Measurements from ENCODE around the gene GMCL1. TPM values are rescaled to one million over a fixed set of nuclear protein-coding genes. Genes with fewer than 3 reads are reported as not detected.

GMCL1 gene
- total RNA-seq, 1 experiment from 2014 or later, result 13.8 TPM

DNA sequence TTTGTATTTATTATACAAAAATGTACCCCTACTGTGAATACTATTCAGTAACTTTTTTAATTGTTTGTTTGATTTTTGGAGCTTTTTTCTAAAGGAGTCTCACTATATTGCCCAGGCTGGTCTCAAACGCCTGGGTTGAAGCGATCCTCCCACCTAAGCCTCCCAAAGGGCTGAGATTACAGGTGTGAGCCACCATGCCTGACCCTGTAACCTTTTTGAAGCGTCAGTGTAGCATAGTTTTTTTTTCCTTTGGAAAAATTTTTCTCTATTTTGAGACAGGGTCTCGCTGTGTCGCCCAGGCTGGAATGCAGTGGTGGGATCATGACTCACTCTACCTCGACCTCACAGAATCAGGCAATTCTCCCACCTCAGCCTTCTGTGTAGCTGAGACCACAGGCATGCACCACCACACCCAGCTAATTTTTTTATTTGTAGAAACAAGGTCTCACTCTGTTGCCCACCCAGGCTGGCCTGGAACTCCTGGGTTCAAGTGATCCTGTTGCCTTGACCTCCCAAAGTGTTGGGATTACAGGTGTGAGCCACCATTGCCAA, 2.0 kb downstream of the GMCL1 start:
- no peaks in the 10 kb centered on the region for H3K27me3 ChIP-seq (replicated peaks; ENCODE audit: control insufficient read depth, insufficient read depth, low read length)
- Mint-ChIP-seq H3K36me3 (ENCODE audit: insufficient read depth, unreplicated experiment) (peaks cover 13% of the 10 kb centered on the region), H3K4me3 (ENCODE audit: unreplicated experiment) (no peak overlapping the region), H3K4me1 (ENCODE audit: low read depth, unreplicated experiment) (peaks cover 7% of the 10 kb centered on the region), H3K27me3 (ENCODE audit: insufficient read depth, unreplicated experiment) (no peaks in the 10 kb centered on the region), H3K9me3 (ENCODE audit: unreplicated experiment) (no peaks in the 10 kb centered on the region), H3K27ac (ENCODE audit: unreplicated experiment) (no peak overlapping the region)
- TF ChIP-seq, protein P1, sequence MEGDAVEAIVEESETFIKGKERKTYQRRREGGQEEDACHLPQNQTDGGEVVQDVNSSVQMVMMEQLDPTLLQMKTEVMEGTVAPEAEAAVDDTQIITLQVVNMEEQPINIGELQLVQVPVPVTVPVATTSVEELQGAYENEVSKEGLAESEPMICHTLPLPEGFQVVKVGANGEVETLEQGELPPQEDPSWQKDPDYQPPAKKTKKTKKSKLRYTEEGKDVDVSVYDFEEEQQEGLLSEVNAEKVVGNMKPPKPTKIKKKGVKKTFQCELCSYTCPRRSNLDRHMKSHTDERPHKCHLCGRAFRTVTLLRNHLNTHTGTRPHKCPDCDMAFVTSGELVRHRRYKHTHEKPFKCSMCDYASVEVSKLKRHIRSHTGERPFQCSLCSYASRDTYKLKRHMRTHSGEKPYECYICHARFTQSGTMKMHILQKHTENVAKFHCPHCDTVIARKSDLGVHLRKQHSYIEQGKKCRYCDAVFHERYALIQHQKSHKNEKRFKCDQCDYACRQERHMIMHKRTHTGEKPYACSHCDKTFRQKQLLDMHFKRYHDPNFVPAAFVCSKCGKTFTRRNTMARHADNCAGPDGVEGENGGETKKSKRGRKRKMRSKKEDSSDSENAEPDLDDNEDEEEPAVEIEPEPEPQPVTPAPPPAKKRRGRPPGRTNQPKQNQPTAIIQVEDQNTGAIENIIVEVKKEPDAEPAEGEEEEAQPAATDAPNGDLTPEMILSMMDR (IDR thresholded peaks at IDR 0.05; ENCODE audit: insufficient read depth in 1 of 2, low read depth in 1 of 2, low read length in 1 of 2, severe bottlenecking in 1 of 2, unreplicated experiment in 1 of 2), result no peak
- H3K9me3 ChIP-seq, result no peaks in the 10 kb centered on the region
- DNase-seq, result no peak
- intact Hi-C loops (cut with micrococcal nuclease; ENCODE audit: unreplicated experiment), result no loop called here
- H3K4me1 ChIP-seq, result peaks cover 5% of the 10 kb centered on the region; the same call in 1 of the 2 replicates
- ChIA-PET CTCF (no interaction called here), POLR2A (interaction anchor here (0.7 kb wide), 1 partner anchor 98 kb away, joined by 3 read pairs; no protein-coding TSS in a partner anchor)
- H3K4me3 ChIP-seq (ENCODE audit: low read depth, low read length), result no peak overlapping the region
- no peaks in the 10 kb centered on the region for H3K36me3 ChIP-seq (ENCODE audit: control insufficient read depth, insufficient read depth, low read length)
- no TSS peak for BruUV-seq (replicated peaks)

DNA sequence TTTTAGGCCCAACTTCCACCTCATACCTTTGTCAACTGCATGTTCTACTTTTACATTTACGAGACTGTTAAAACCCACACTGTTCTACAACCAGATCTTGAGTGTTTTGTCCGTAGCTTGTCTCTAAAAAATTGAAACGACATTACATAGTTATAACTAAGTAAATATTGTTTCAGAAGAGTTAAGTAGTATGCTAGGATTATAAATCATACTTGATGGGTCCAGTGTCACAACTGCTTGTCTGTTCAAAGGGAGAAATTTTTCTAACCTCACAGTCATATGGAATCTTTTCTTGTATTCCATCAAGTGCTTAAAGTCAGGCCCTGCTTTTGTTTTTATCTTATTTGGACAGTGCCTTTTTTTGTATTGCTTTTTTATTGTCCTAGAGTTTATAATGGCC, 4.3 kb downstream of the GMCL1 start:
- Histone ChIP-seq H3K9me3 (no peaks in the 10 kb centered on the region), H3K36me3 (ENCODE audit: control insufficient read depth, insufficient read depth, low read length) (no peaks in the 10 kb centered on the region), H3K4me3 (ENCODE audit: low read depth, low read length) (no peak overlapping the region), H3K4me1 (no peaks in the 10 kb centered on the region; the same call in 1 of the 2 replicates), H3K27me3 (replicated peaks; ENCODE audit: control insufficient read depth, insufficient read depth, low read length) (no peaks in the 10 kb centered on the region)
- Mint-ChIP-seq H3K4me3 (ENCODE audit: unreplicated experiment) (no peak overlapping the region), H3K9me3 (ENCODE audit: unreplicated experiment) (no peaks in the 10 kb centered on the region), H3K27me3 (ENCODE audit: insufficient read depth, unreplicated experiment) (no peaks in the 10 kb centered on the region), H3K4me1 (ENCODE audit: low read depth, unreplicated experiment) (peaks cover 7% of the 10 kb centered on the region), H3K36me3 (ENCODE audit: insufficient read depth, unreplicated experiment) (peaks cover 13% of the 10 kb centered on the region), H3K27ac (ENCODE audit: unreplicated experiment) (no peak overlapping the region)
- intact Hi-C loops (cut with micrococcal nuclease; ENCODE audit: unreplicated experiment), result no loop called here
- ChIA-PET CTCF (no interaction called here), POLR2A (no interaction called here)
- BruUV-seq (replicated peaks), result no TSS peak
- no peak for DNase-seq
- TF ChIP-seq, protein P1 (IDR thresholded peaks at IDR 0.05; ENCODE audit: insufficient read depth in 1 of 2, low read depth in 1 of 2, low read length in 1 of 2, severe bottlenecking in 1 of 2, unreplicated experiment in 1 of 2), result no peak

DNA sequence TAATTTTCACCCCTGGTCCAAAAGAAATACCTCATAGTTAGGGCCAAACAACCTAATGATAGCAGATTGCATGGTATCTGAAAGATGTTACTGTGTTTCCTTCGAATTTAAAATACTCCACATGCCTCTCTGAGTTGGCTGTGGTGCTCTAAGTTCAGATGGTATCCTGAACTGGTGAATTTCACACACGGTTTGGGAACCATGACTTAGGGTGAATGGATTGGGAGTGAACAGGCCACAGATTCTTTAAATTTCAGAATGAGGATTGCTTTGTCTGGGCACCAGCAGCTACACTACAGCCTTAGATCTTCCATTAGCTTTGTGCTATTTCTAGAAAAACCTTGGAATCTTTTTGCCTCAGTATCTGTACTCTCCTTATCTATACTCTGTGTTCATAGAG, 6.2 kb downstream of the GMCL1 start:
- H3K36me3 ChIP-seq (ENCODE audit: control insufficient read depth, insufficient read depth, low read length), result no peaks in the 10 kb centered on the region
- no peak overlapping the region for H3K4me3 ChIP-seq (ENCODE audit: low read depth, low read length)
- H3K4me1 Mint-ChIP-seq (ENCODE audit: low read depth, unreplicated experiment), result peaks cover 7% of the 10 kb centered on the region
- no peak for DNase-seq
- H3K27ac Mint-ChIP-seq (ENCODE audit: unreplicated experiment), result no peak overlapping the region
- H3K9me3 Mint-ChIP-seq (ENCODE audit: unreplicated experiment), result no peaks in the 10 kb centered on the region
- H3K9me3 ChIP-seq, result no peaks in the 10 kb centered on the region
- CTCF ChIA-PET, result no interaction called here
- H3K4me3 Mint-ChIP-seq (ENCODE audit: unreplicated experiment), result no peak overlapping the region
- H3K36me3 Mint-ChIP-seq (ENCODE audit: insufficient read depth, unreplicated experiment), result peaks cover under 1% of the 10 kb centered on the region
- TF ChIP-seq, protein P1 (IDR thresholded peaks at IDR 0.05; ENCODE audit: insufficient read depth in 1 of 2, low read depth in 1 of 2, low read length in 1 of 2, severe bottlenecking in 1 of 2, unreplicated experiment in 1 of 2), result no peak
- BruUV-seq (replicated peaks), result no TSS peak
- H3K27me3 Mint-ChIP-seq (ENCODE audit: insufficient read depth, unreplicated experiment), result no peaks in the 10 kb centered on the region
- POLR2A ChIA-PET, result no interaction called here
- H3K4me1 ChIP-seq, result no peaks in the 10 kb centered on the region; the same call in 1 of the 2 replicates
- H3K27me3 ChIP-seq (replicated peaks; ENCODE audit: control insufficient read depth, insufficient read depth, low read length), result no peaks in the 10 kb centered on the region
- intact Hi-C loops (cut with micrococcal nuclease; ENCODE audit: unreplicated experiment), result no loop called here

Data from Caco-2 (cell line).